Measurements from ENCODE around the gene TMEM178B. TPM values are rescaled to one million over a fixed set of nuclear protein-coding genes. Genes with fewer than 3 reads are reported as not detected.

Gene TMEM178B
- total and polyA plus RNA-seq, 2 of the 4 experiments (the other 2 are of a cell fraction) = under 0.01 to 0.05 TPM

DNA sequence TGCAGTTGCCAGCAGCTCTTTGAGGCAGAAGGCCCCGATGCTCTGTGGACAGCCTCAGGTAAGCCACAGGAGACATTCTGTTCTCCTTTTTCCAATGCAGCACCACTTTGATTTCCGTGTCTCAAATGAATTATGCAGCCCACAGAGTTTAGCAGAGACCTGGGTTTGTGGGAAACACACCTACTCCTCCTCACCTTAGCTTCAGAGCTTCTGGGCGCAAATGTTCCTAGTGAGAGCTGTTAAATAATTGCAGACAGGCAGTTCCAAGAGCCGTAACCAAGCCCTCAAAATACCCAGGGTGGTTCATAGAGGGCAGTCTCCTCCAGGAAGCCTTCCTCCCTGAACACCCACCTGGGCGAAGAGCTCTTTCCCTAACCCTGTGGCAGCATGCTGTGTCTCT lies 408.1 kb downstream of the TMEM178B start:
- peaks cover 5% of the 10 kb centered on the region; the same call in 1 of the 2 replicates for H3K9me3 ChIP-seq (ENCODE audit: control insufficient read depth, insufficient read depth, low read length)
- H3K4me3 ChIP-seq (ENCODE audit: insufficient read depth, low read depth, low read length) = no peak overlapping the region
- no peak overlapping the region for H3K9ac ChIP-seq (ENCODE audit: low read depth, low read length)
- H4K20me1 ChIP-seq (ENCODE audit: insufficient read depth, low read length) = no peaks in the 10 kb centered on the region
- intact Hi-C loops (cut with micrococcal nuclease) = no loop called here
- no peak overlapping the region for H2AK9ac ChIP-seq (replicated peaks; ENCODE audit: low read depth, low read length, poor library complexity)
- H3K18ac ChIP-seq (ENCODE audit: low read depth, low read length) = no peak overlapping the region
- no peak overlapping the region for H2AFZ ChIP-seq (replicated peaks; ENCODE audit: low read length, poor library complexity)
- CTCF ChIA-PET = interaction anchor here (0.7 kb wide), 1 partner anchor 78 kb away, joined by 3 read pairs; no protein-coding TSS in a partner anchor
- no peak overlapping the region for H2BK20ac ChIP-seq (ENCODE audit: low read depth, low read length)
- H4K5ac ChIP-seq (ENCODE audit: low read depth, low read length) = no peak overlapping the region
- H3K4ac ChIP-seq (ENCODE audit: low read depth, low read length) = no peak overlapping the region
- no peak overlapping the region for H3K27ac ChIP-seq (ENCODE audit: insufficient read depth, low read length)
- no peak overlapping the region for H2BK120ac ChIP-seq (ENCODE audit: low read depth, low read length)
- H2BK5ac ChIP-seq (ENCODE audit: low read depth, low read length, poor library complexity, severe bottlenecking) = no peak overlapping the region
- no peak overlapping the region for H3K4me2 ChIP-seq (ENCODE audit: low read depth, low read length)
- no peak for DNase-seq
- no peaks in the 10 kb centered on the region for H3K4me1 ChIP-seq (ENCODE audit: control insufficient read depth, insufficient read depth, low read length)
- no peak overlapping the region for H4K8ac ChIP-seq (ENCODE audit: low read depth in 2 of 2, low read length in 2 of 2)
- no TSS peak for BruUV-seq (replicated peaks)
- in situ Hi-C loops (cut with MboI; ENCODE audit: low sequenced_read_pairs) = no loop called here
- dilution Hi-C loops (cut with HindIII; ENCODE audit: low sequenced_read_pairs, unreplicated experiment) = no loop called here
- TF ChIP-seq NFE2L2 (IDR thresholded peaks at IDR 0.05; ENCODE audit: low read depth, low read length) = no peak
- TF ChIP-seq, protein P1, sequence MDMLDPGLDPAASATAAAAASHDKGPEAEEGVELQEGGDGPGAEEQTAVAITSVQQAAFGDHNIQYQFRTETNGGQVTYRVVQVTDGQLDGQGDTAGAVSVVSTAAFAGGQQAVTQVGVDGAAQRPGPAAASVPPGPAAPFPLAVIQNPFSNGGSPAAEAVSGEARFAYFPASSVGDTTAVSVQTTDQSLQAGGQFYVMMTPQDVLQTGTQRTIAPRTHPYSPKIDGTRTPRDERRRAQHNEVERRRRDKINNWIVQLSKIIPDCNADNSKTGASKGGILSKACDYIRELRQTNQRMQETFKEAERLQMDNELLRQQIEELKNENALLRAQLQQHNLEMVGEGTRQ (IDR thresholded peaks at IDR 0.05; ENCODE audit: low read depth, low read length) = no peak
- no peak for TF ChIP-seq MAFK (IDR thresholded peaks at IDR 0.05; ENCODE audit: low read depth, low read length)
- TF ChIP-seq, protein P2, sequence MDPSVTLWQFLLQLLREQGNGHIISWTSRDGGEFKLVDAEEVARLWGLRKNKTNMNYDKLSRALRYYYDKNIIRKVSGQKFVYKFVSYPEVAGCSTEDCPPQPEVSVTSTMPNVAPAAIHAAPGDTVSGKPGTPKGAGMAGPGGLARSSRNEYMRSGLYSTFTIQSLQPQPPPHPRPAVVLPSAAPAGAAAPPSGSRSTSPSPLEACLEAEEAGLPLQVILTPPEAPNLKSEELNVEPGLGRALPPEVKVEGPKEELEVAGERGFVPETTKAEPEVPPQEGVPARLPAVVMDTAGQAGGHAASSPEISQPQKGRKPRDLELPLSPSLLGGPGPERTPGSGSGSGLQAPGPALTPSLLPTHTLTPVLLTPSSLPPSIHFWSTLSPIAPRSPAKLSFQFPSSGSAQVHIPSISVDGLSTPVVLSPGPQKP (IDR thresholded peaks at IDR 0.05; ENCODE audit: borderline replicate concordance, low read depth, low read length) = no peak
- no peak for TF ChIP-seq MXI1 (IDR thresholded peaks at IDR 0.05; ENCODE audit: borderline replicate concordance, low read depth, low read length)
- no peak for TF ChIP-seq CTCF (conservative IDR thresholded peaks at IDR 0.05; ENCODE audit: low read depth, low read length)
- no peak for TF ChIP-seq SMC3 (IDR thresholded peaks at IDR 0.05; ENCODE audit: low read depth, low read length)
- TF ChIP-seq BHLHE40 (IDR thresholded peaks at IDR 0.05; ENCODE audit: low read depth, low read length) = no peak
- TF ChIP-seq MAZ (IDR thresholded peaks at IDR 0.05; ENCODE audit: borderline replicate concordance, low read depth, low read length) = no peak
- no peak for TF ChIP-seq RFX5 (IDR thresholded peaks at IDR 0.05; ENCODE audit: low read depth, low read length)
- TF ChIP-seq FOS (IDR thresholded peaks at IDR 0.05; ENCODE audit: low read depth, low read length) = no peak
- no peak for TF ChIP-seq POLR2A (IDR thresholded peaks at IDR 0.05; ENCODE audit: low read depth, low read length)
- no peak for TF ChIP-seq RCOR1 (IDR thresholded peaks at IDR 0.05; ENCODE audit: insufficient replicate concordance, low read length)
- no peak overlapping the region for H3K23ac ChIP-seq (ENCODE audit: low read depth, low read length)
- no CpG with 5 or more reads among the region's 5 CpGs for WGBS, 2 experiments (ENCODE audit: extremely low coverage in 2 of 2, insufficient read length in 1 of 2)
- no peaks in the 10 kb centered on the region for H3K9me1 ChIP-seq (ENCODE audit: insufficient read depth, low read length)
- H3K27me3 ChIP-seq (ENCODE audit: control insufficient read depth, insufficient read depth, low read length) = no peaks in the 10 kb centered on the region
- no peak overlapping the region for H3K56ac ChIP-seq (ENCODE audit: extremely low read depth, insufficient read depth, low read length)
- H2BK15ac ChIP-seq (ENCODE audit: low read depth, low read length) = no peak overlapping the region
- no peak overlapping the region for H4K91ac ChIP-seq (ENCODE audit: insufficient read depth, low read depth, low read length)
- no peaks in the 10 kb centered on the region for H3K36me3 ChIP-seq (ENCODE audit: control insufficient read depth, insufficient read depth, low read length)
- no peak for ATAC-seq (ENCODE audit: low read depth)
- no peak overlapping the region for H2AK5ac ChIP-seq (ENCODE audit: low read depth, low read length)
- no peaks in the 10 kb centered on the region for H3K79me1 ChIP-seq (ENCODE audit: low read depth in 1 of 2, low read length in 2 of 2)
- no peak overlapping the region for H3K14ac ChIP-seq (replicated peaks; ENCODE audit: low read depth, low read length)
- POLR2A ChIA-PET (ENCODE audit: unreplicated experiment) = no interaction called here

Data from IMR-90 (cell line).